Measurements from ENCODE around the gene MAPKAPK3. TPM values are rescaled to one million over a fixed set of nuclear protein-coding genes. Genes with fewer than 3 reads are reported as not detected.
A peak's percentile ranks its signal among the peaks of the same experiment; 100 is the strongest.

The MAPKAPK3 gene
- total and polyA plus RNA-seq, 2 of the 4 experiments (the other 2 are of a cell fraction): 38.3 to 57.2 TPM

GRCh38 chr3:50587806-50588758, 28.9 kb upstream of the MAPKAPK3 start (continued):
- TF ChIP-seq MAZ (IDR thresholded peaks at IDR 0.05; ENCODE audit: borderline replicate concordance, low read depth, low read length): no peak
- no peak for TF ChIP-seq FOS (IDR thresholded peaks at IDR 0.05; ENCODE audit: low read depth, low read length)

- ATAC-seq (ENCODE audit: low read depth): no peak
- H4K91ac ChIP-seq (ENCODE audit: insufficient read depth, low read depth, low read length): no peak overlapping the region
- H4K5ac ChIP-seq (ENCODE audit: low read depth, low read length): no peak overlapping the region
- no peak overlapping the region for H3K27ac ChIP-seq (ENCODE audit: insufficient read depth, low read length)
- DNase-seq: peak; percentile 41
- no peak overlapping the region for H3K14ac ChIP-seq (replicated peaks; ENCODE audit: low read depth, low read length)
- in situ Hi-C loops (cut with MboI; ENCODE audit: low sequenced_read_pairs) (no loop called here), intact Hi-C loops (cut with micrococcal nuclease) (no loop called here), dilution Hi-C loops (cut with HindIII; ENCODE audit: low sequenced_read_pairs, unreplicated experiment) (no loop called here)
- no peaks in the 10 kb centered on the region for H4K20me1 ChIP-seq (ENCODE audit: insufficient read depth, low read length)
- H2AK9ac ChIP-seq (replicated peaks; ENCODE audit: low read depth, low read length, poor library complexity): no peak overlapping the region
- H3K4me1 ChIP-seq (ENCODE audit: control insufficient read depth, insufficient read depth, low read length): no peaks in the 10 kb centered on the region; the same call in 1 of the 2 replicates
- no peak overlapping the region for H2BK15ac ChIP-seq (ENCODE audit: low read depth, low read length)
- H3K27me3 ChIP-seq (ENCODE audit: control insufficient read depth, insufficient read depth, low read length): no peaks in the 10 kb centered on the region
- H3K4me2 ChIP-seq (ENCODE audit: low read depth, low read length): no peak overlapping the region
- no peak overlapping the region for H3K9ac ChIP-seq (ENCODE audit: low read depth, low read length)
- no peak overlapping the region for H3K4ac ChIP-seq (ENCODE audit: low read depth, low read length)
- no peaks in the 10 kb centered on the region; the same call in 1 of the 2 replicates for H3K36me3 ChIP-seq (ENCODE audit: control insufficient read depth, insufficient read depth, low read length)
- BruUV-seq (replicated peaks): no TSS peak
- H2AK5ac ChIP-seq (ENCODE audit: low read depth, low read length): no peak overlapping the region
- POLR2A ChIA-PET (ENCODE audit: unreplicated experiment): no interaction called here
- CTCF ChIA-PET: interaction anchor here (0.6 to 0.9 kb wide), 3 partner anchors 17 to 1005 kb away, joined by 3 to 6 read pairs (median 4); no protein-coding TSS in a partner anchor
- no peak overlapping the region for H2AFZ ChIP-seq (replicated peaks; ENCODE audit: low read length, poor library complexity)
- H3K9me1 ChIP-seq (ENCODE audit: insufficient read depth, low read length): 0 out of 2 replicates have a peak, but pooled peaks cover 3% of the 10 kb centered on the region
- H3K4me3 ChIP-seq (ENCODE audit: insufficient read depth, low read depth, low read length): no peak overlapping the region
- H3K79me1 ChIP-seq (ENCODE audit: low read depth in 1 of 2, low read length in 2 of 2): no peaks in the 10 kb centered on the region
- no CpG with 5 or more reads among the region's 4 CpGs for WGBS, 2 experiments (ENCODE audit: extremely low coverage in 2 of 2, insufficient read length in 1 of 2)
- H2BK5ac ChIP-seq (ENCODE audit: low read depth, low read length, poor library complexity, severe bottlenecking): no peak overlapping the region
- H2BK20ac ChIP-seq (ENCODE audit: low read depth, low read length): no peak overlapping the region
- no peaks in the 10 kb centered on the region for H3K9me3 ChIP-seq (ENCODE audit: control insufficient read depth, insufficient read depth, low read length)
- no peak overlapping the region for H3K23ac ChIP-seq (ENCODE audit: low read depth, low read length)
- no peak overlapping the region for H3K18ac ChIP-seq (ENCODE audit: low read depth, low read length)
- H3K56ac ChIP-seq (ENCODE audit: extremely low read depth, insufficient read depth, low read length): no peak overlapping the region
- no peak for TF ChIP-seq BHLHE40 (IDR thresholded peaks at IDR 0.05; ENCODE audit: low read depth, low read length)
- no peak for TF ChIP-seq CTCF (conservative IDR thresholded peaks at IDR 0.05; ENCODE audit: low read depth, low read length)
- no peak for TF ChIP-seq CHD1 (IDR thresholded peaks at IDR 0.05; ENCODE audit: low read depth, low read length)
- no peak for TF ChIP-seq FOS (IDR thresholded peaks at IDR 0.05; ENCODE audit: low read depth, low read length)
- TF ChIP-seq MAZ (IDR thresholded peaks at IDR 0.05; ENCODE audit: borderline replicate concordance, low read depth, low read length): no peak
- no peak overlapping the region for H2BK120ac ChIP-seq (ENCODE audit: low read depth, low read length)
- no peak overlapping the region for H4K8ac ChIP-seq (ENCODE audit: low read depth in 2 of 2, low read length in 2 of 2)
These were observed 28.1 kb upstream of the MAPKAPK3 start for GRCh38 chr3:50588759-50589433.

All from IMR-90 (cell line).